ENCODE measurements around the gene FMN1.

DNA sequence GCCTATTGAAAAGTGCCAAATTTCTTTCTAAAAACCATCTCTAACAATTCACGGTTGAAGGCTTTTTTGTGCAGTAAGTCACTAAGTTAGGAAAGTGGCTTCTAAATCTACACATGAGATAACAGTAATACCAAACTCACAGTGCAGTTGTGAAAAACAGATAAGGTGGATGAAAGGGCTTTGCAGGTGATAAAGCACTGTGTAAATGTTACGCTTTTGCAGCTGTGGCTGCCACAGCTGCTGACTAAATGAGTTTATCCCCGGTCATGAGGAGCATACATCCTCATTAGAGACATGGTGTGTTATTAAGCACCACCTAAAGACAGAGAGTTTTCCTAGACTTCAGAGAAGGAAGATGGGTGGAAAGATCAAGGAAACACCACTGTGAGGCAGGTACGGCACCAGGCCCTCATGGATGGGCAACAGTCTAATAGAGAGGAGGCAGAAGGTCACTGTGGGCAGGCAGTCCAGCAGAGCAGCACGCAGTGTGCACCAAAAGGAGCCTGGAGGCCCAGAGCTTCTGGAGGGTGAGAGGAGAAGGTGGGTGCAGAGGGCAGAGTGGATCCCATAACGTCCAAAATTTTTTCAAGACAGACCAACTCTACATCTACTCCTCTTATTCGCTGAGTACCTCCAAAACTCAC, 68.5 kb downstream of the FMN1 start:
- no peak for TF ChIP-seq TCF7L2 (IDR thresholded peaks at IDR 0.05; ENCODE audit: low read depth, low read length)
- TF ChIP-seq, protein P1, sequence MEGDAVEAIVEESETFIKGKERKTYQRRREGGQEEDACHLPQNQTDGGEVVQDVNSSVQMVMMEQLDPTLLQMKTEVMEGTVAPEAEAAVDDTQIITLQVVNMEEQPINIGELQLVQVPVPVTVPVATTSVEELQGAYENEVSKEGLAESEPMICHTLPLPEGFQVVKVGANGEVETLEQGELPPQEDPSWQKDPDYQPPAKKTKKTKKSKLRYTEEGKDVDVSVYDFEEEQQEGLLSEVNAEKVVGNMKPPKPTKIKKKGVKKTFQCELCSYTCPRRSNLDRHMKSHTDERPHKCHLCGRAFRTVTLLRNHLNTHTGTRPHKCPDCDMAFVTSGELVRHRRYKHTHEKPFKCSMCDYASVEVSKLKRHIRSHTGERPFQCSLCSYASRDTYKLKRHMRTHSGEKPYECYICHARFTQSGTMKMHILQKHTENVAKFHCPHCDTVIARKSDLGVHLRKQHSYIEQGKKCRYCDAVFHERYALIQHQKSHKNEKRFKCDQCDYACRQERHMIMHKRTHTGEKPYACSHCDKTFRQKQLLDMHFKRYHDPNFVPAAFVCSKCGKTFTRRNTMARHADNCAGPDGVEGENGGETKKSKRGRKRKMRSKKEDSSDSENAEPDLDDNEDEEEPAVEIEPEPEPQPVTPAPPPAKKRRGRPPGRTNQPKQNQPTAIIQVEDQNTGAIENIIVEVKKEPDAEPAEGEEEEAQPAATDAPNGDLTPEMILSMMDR (IDR thresholded peaks at IDR 0.05), result no peak
- no peak for TF ChIP-seq SIN3A (IDR thresholded peaks at IDR 0.05; ENCODE audit: borderline replicate concordance, insufficient read depth, low read depth, low read length)
